Measurements from ENCODE around the gene DNAJB11.

DNA sequence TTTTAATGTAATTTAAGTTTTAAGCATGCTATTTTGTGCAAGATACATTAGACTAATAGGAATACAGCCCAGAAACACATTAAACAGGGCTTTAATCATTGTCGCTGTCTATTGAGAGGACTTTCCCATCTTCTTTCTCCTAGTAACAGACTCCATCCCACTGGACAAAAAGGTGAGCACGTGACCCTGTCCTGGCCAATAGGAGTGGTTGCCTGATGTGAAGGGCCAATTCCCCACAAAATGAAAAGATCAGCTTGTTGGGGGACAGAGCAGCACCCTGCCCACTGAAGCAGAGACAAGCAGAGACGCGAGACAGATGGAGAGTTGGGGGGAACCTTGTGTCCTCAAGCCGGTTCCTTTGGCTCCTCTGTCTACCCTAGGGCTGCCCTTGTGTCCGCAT, 47.5 kb upstream of the DNAJB11 start:
- TF ChIP-seq CTCF (IDR thresholded peaks at IDR 0.05) (no peak), POLR2A (IDR thresholded peaks at IDR 0.05) (no peak), POLR2AphosphoS5 (IDR thresholded peaks at IDR 0.05; ENCODE audit: insufficient read depth in 1 of 2, low read depth in 1 of 2) (no peak)

Measured in vagina (tissue), 2 donors.